Naive thymus-derived CD4-positive, alpha-beta T cell (primary cell): ENCODE results near the gene RYR1. TPM values are rescaled to one million over a fixed set of nuclear protein-coding genes. Genes with fewer than 3 reads are reported as not detected.
"Not testable (repeated sequence)": the region's sequence is repeated elsewhere in the genome, so short reads cannot be mapped to it uniquely, and the experiment has no call there.

ENCODE experiments used
- ATAC-seq: fragments of 150-1000 bp; cut with Tn5 transposase; 2 replicates; pipeline ENCODE4 v1.10.0; 2021; ENCODE audit warnings: mild to moderate bottlenecking, moderate library complexity
- CTCF ChIA-PET: fragments of 350-600 bp; sonication (Branson Sonifier 250); formaldehyde crosslinking; loops from one replicate; lab custom pipeline; 2021; ENCODE audit warnings: antibody characterized with exemption; lab: Charles Lee
- POLR2A ChIA-PET: fragments of 350-600 bp; sonication (Branson Sonifier 250); formaldehyde crosslinking; loops from one replicate; lab custom pipeline; 2021; ENCODE audit warnings: antibody characterized with exemption, inconsistent platforms; lab: Charles Lee
- DNase-seq, 9 donors: peaks; one replicate each; pipeline versions ENCODE4 v3.0.0 to v3.0.0-alpha.2; 2020 to 2022; ENCODE audit warnings: mixed read lengths in 1 of 9
- H3K27ac ChIP-seq: one replicate; pipeline ENCODE4 v1.7.0; 2013; ENCODE audit warnings: mild to moderate bottlenecking, low read depth, low read length, moderate library complexity
- H3K27me3 ChIP-seq, 2 donors: one replicate each; pipeline ENCODE4 v1.7.0; 2013; ENCODE audit warnings: low read length in 2 of 2, mild to moderate bottlenecking in 2 of 2, moderate library complexity in 2 of 2; ENCODE audit not compliant: control insufficient read depth in 2 of 2, insufficient read depth in 2 of 2
- H3K36me3 ChIP-seq, 3 experiments: 1 replicate in 2 of 3; 2 replicates in 1 of 3; pipeline ENCODE4 v1.7.0; 2013; ENCODE audit warnings: low read length in 3 of 3, mild to moderate bottlenecking in 3 of 3, moderate library complexity in 1 of 3; ENCODE audit not compliant: insufficient read depth in 3 of 3, control insufficient read depth in 2 of 3
- H3K4me1 ChIP-seq, 2 donors: one replicate each; pipeline ENCODE4 v1.7.0; 2013; ENCODE audit warnings: low read length in 2 of 2, mild to moderate bottlenecking in 2 of 2, moderate library complexity in 1 of 2; ENCODE audit not compliant: control insufficient read depth in 2 of 2, insufficient read depth in 2 of 2
- H3K4me3 ChIP-seq: 2 replicates; pipeline ENCODE4 v1.7.0; 2013; ENCODE audit warnings: mild to moderate bottlenecking, low read length
- H3K9me3 ChIP-seq, 3 experiments: 1 replicate in 2 of 3; 2 replicates in 1 of 3; pipeline ENCODE4 v1.7.0; 2013; ENCODE audit warnings: low read length in 3 of 3; ENCODE audit not compliant: control insufficient read depth in 2 of 3
- H3K27ac Mint-ChIP-seq, 9 donors: one replicate each; pipeline ENCODE4 v1.8.0; 2020 to 2022; ENCODE audit warnings: mixed read lengths in 9 of 9, mild to moderate bottlenecking in 8 of 9, moderate library complexity in 5 of 9, inconsistent platforms in 2 of 9
- H3K27me3 Mint-ChIP-seq, 5 donors: one replicate each; pipeline ENCODE4 v1.8.0; 2021 to 2022; ENCODE audit warnings: mixed read lengths in 5 of 5, mild to moderate bottlenecking in 1 of 5
- H3K36me3 Mint-ChIP-seq, 5 donors: one replicate each; pipeline ENCODE4 v1.8.0; 2020 to 2022; ENCODE audit warnings: mixed read lengths in 5 of 5, mild to moderate bottlenecking in 3 of 5, inconsistent platforms in 1 of 5
- H3K4me1 Mint-ChIP-seq, 7 donors: one replicate each; pipeline ENCODE4 v1.8.0; 2020 to 2022; ENCODE audit warnings: mixed read lengths in 7 of 7, mild to moderate bottlenecking in 3 of 7, inconsistent platforms in 1 of 7
- H3K4me3 Mint-ChIP-seq, 10 donors: one replicate each; pipeline ENCODE4 v1.8.0; 2020 to 2022; ENCODE audit warnings: mild to moderate bottlenecking in 10 of 10, mixed read lengths in 10 of 10, moderate library complexity in 6 of 10, inconsistent platforms in 2 of 10
- H3K9me3 Mint-ChIP-seq, 11 donors: one replicate each; pipeline ENCODE4 v1.8.0; 2020 to 2022; ENCODE audit warnings: mixed read lengths in 11 of 11, mild to moderate bottlenecking in 4 of 11, inconsistent platforms in 1 of 11, moderate library complexity in 1 of 11
- intact Hi-C, 2 donors: fragments of 100-400 bp; cut with micrococcal nuclease; formaldehyde crosslinking; loops; one replicate each; pipeline ENCODE4 v1.15.1; 2023
- polyA plus RNA-seq, 2 donors: library from polyadenylated mRNA; unstranded; fragments of 300-500 nt; fragmentation: Illumina TruSeq; gene quantifications; one replicate each; pipeline ENCODE4 v1.2.3, GENCODE V29; 2021
- total RNA-seq, 6 experiments: library from RNA in 5 of 6; stranded (reverse) in 5 of 6; gene quantifications; 1 replicate in 5 of 6; 2 replicates in 1 of 6; pipeline ENCODE4 v1.2.3 and lab custom pipeline; 2021 to 2026

The RYR1 gene
- total and polyA plus RNA-seq, 7 experiments from 2014 or later: 0.29 to 2.6 (median 1.7) TPM; not detected in 2

GRCh38 chr19:38402623-38402966 is 30.9 kb upstream of the RYR1 start:
- Histone ChIP-seq H3K27me3 (no peaks in the 10 kb centered on the region), H3K4me3 (peak overlapping the region; percentile 40), H3K36me3 (peaks cover 0 to 25% (median 0%) of the 10 kb centered on the region in 3 experiments), H3K27ac (peak overlapping the region; percentile 77), H3K9me3 (no peaks in the 10 kb centered on the region), H3K4me1 (peaks cover 5 to 8% of the 10 kb centered on the region in 2 donors)
- H3K27ac Mint-ChIP-seq: peak overlapping the region; percentile 79 to 97 (median 95)
- ChIA-PET POLR2A (interaction anchor here (0.7 to 4.0 kb wide), 19 partner anchors 8 to 531 kb away, joined by 3 to 40 read pairs (median 5); partner anchors contain the start of genes ACTN4, CATSPERG, EIF3K and GGN), CTCF (interaction anchor here (0.6 to 2.3 kb wide), 27 partner anchors 9 to 550 kb away, joined by 3 to 18 read pairs (median 3); partner anchors contain the start of genes CATSPERG, EIF3K, GGN and KCNK6)
- peaks cover 0 to 10% (median 3%) of the 10 kb centered on the region in 5 donors for H3K36me3 Mint-ChIP-seq
- DNase-seq: no peak
- intact Hi-C loops: loop anchor here (1.0 to 5.0 kb wide), 13 partner anchors 14 to 1010 kb away; partner anchors contain the start of genes ECH1 (in 1 of the 2), EIF3K (in 1 of the 2), GGN (in 1 of the 2) and PLEKHG2 (in 1 of the 2)
- peak overlapping the region; percentile 79 to 98 (median 90) for H3K4me3 Mint-ChIP-seq
- H3K27me3 Mint-ChIP-seq: peaks cover 0 to 10% (median 0%) of the 10 kb centered on the region in 5 donors
- no peaks in the 10 kb centered on the region for H3K9me3 Mint-ChIP-seq
- ATAC-seq: no peak
- H3K4me1 Mint-ChIP-seq: peaks cover 7 to 21% (median 19%) of the 10 kb centered on the region in 7 donors

GRCh38 chr19:38402967-38403674 is 30.4 kb upstream of the RYR1 start, which contains the start of gene FAM98C:
Gene FAM98C, plus strand, starts transcription at chr19:38403093. Its CDS starts 61 bp downstream, at chr19:38403154.
- Mint-ChIP-seq H3K27me3 (peaks cover 0 to 10% (median 0%) of the 10 kb centered on the region in 5 donors), H3K4me1 (peaks cover 7 to 21% (median 19%) of the 10 kb centered on the region in 7 donors), H3K9me3 (no peaks in the 10 kb centered on the region), H3K27ac (peak within 1 kb of the TSS; percentile 79 to 97 (median 95)), H3K4me3 (peak within 1 kb of the TSS; percentile 79 to 98 (median 90)), H3K36me3 (peaks cover 0 to 11% (median 3%) of the 10 kb centered on the region in 5 donors)
- H3K27ac ChIP-seq: peak within 1 kb of the TSS; percentile 83
- ChIA-PET CTCF (interaction anchor here (0.6 to 2.3 kb wide), 28 partner anchors 10 to 549 kb away, joined by 3 to 18 read pairs (median 3); partner anchors contain the start of genes CATSPERG, EIF3K, GGN and KCNK6), POLR2A (interaction anchor here (0.7 to 4.0 kb wide), 21 partner anchors 9 to 531 kb away, joined by 3 to 40 read pairs (median 5); partner anchors contain the start of genes ACTN4, CATSPERG, EIF3K and GGN)
- H3K4me1 ChIP-seq: peaks cover 5 to 8% of the 10 kb centered on the region in 2 donors
- H3K36me3 ChIP-seq: peaks cover 0 to 28% (median 0%) of the 10 kb centered on the region in 3 experiments
- peak within 1 kb of the TSS; percentile 79 for H3K4me3 ChIP-seq
- no peaks in the 10 kb centered on the region for H3K9me3 ChIP-seq
- ATAC-seq (peak; percentile 98), DNase-seq (peak; percentile 97 to 99 (median 99))
- H3K27me3 ChIP-seq: no peaks in the 10 kb centered on the region
- intact Hi-C loops: loop anchor here (1.0 to 5.0 kb wide), 22 partner anchors 14 to 1009 kb away; partner anchors contain the start of genes GGN (in 2 of the 2), MRPS12 (in 2 of the 2), SARS2 (in 2 of the 2) and SPRED3 (in 2 of the 2)

- DNase-seq (no peak), ATAC-seq (no peak)
- H3K27ac ChIP-seq: no peak overlapping the region
- no peaks in the 10 kb centered on the region for H3K9me3 Mint-ChIP-seq
- H3K4me3 Mint-ChIP-seq: peak overlapping the region; percentile 55 to 96 (median 88)
- H3K27me3 Mint-ChIP-seq: peaks cover 0 to 5% (median 0%) of the 10 kb centered on the region in 5 donors
- H3K36me3 ChIP-seq: peaks cover 0 to 36% (median 0%) of the 10 kb centered on the region in 3 experiments
- H3K27ac Mint-ChIP-seq: peak overlapping the region in 5 of 9 donors; percentile 14 to 65 (median 48)
- H3K4me3 ChIP-seq: no peak overlapping the region
- POLR2A ChIA-PET: interaction anchor here (0.7 to 4.0 kb wide), 4 partner anchors 15 to 526 kb away, joined by 3 to 40 read pairs (median 16); partner anchors contain the start of genes EIF3K, MAP4K1, MRPS12 and PSMD8
- H3K36me3 Mint-ChIP-seq: peaks cover 0 to 13% (median 6%) of the 10 kb centered on the region in 5 donors
- peaks cover 7 to 23% (median 19%) of the 10 kb centered on the region in 7 donors for H3K4me1 Mint-ChIP-seq
- no peaks in the 10 kb centered on the region for H3K9me3 ChIP-seq
- intact Hi-C loops: loop anchor here in 1 of 2 donors (5.0 kb wide), 1 partner anchor 1007 kb away; the partner anchor contains the start of gene PLEKHG2
- peaks cover 5 to 8% of the 10 kb centered on the region in 2 donors for H3K4me1 ChIP-seq
- CTCF ChIA-PET: interaction anchor here (1.0 to 1.2 kb wide), 2 partner anchors 9 to 525 kb away, joined by 3 to 4 read pairs; no protein-coding TSS in a partner anchor
- no peaks in the 10 kb centered on the region for H3K27me3 ChIP-seq
These were observed 28.6 kb upstream of the RYR1 start for GRCh38 chr19:38404858-38405257.

- no peak overlapping the region for H3K27ac ChIP-seq
- peaks cover 0 to 13% (median 6%) of the 10 kb centered on the region in 5 donors for H3K36me3 Mint-ChIP-seq
- peak overlapping the region in 3 of 9 donors; percentile 44 to 48 (median 47) for H3K27ac Mint-ChIP-seq
- no peak for DNase-seq
- peaks cover 0 to 2% (median 0%) of the 10 kb centered on the region in 5 donors for H3K27me3 Mint-ChIP-seq
- POLR2A ChIA-PET: interaction anchor here (0.7 to 3.8 kb wide), 3 partner anchors 16 to 525 kb away, joined by 3 to 29 read pairs (median 3); partner anchors contain the start of genes EIF3K, MAP4K1, MRPS12 and SARS2
- H3K4me1 ChIP-seq: peaks cover 5 to 8% of the 10 kb centered on the region in 2 donors
- no peaks in the 10 kb centered on the region for H3K9me3 ChIP-seq
- no peaks in the 10 kb centered on the region for H3K9me3 Mint-ChIP-seq
- H3K36me3 ChIP-seq: peaks cover 0 to 36% (median 0%) of the 10 kb centered on the region in 3 experiments
- H3K27me3 ChIP-seq: no peaks in the 10 kb centered on the region
- H3K4me3 ChIP-seq: no peak overlapping the region
- intact Hi-C loops: no loop called here
- CTCF ChIA-PET: interaction anchor here (0.8 kb wide), 1 partner anchor 230 kb away, joined by 3 read pairs; no protein-coding TSS in a partner anchor
- H3K4me3 Mint-ChIP-seq: peak overlapping the region in 7 of 10 donors; percentile 42 to 92 (median 55)
- H3K4me1 Mint-ChIP-seq: peaks cover 7 to 23% (median 19%) of the 10 kb centered on the region in 7 donors
- no peak for ATAC-seq
These were observed 28.2 kb upstream of the RYR1 start for GRCh38 chr19:38405276-38405675.

GRCh38 chr19:38409631-38410133 is 23.8 kb upstream of the RYR1 start:
- Histone ChIP-seq H3K9me3 (no peaks in the 10 kb centered on the region), H3K4me3 (no peak overlapping the region), H3K36me3 (peaks cover 0 to 32% (median 0%) of the 10 kb centered on the region in 3 experiments), H3K27ac (no peak overlapping the region), H3K27me3 (no peaks in the 10 kb centered on the region), H3K4me1 (no peaks in the 10 kb centered on the region)
- Mint-ChIP-seq H3K27ac (peak overlapping the region in 2 of 9 donors; percentile 67 to 78), H3K9me3 (no peaks in the 10 kb centered on the region), H3K4me1 (peaks cover 4 to 11% (median 7%) of the 10 kb centered on the region in 7 donors), H3K4me3 (no peak overlapping the region), H3K36me3 (peaks cover 0 to 12% (median 6%) of the 10 kb centered on the region in 5 donors), H3K27me3 (no peaks in the 10 kb centered on the region)
- intact Hi-C loops: no loop called here
- ATAC-seq: no peak
- ChIA-PET CTCF (no interaction called here), POLR2A (no interaction called here)
- DNase-seq: no peak

- H3K4me1 ChIP-seq, DNase-seq, H3K4me3 Mint-ChIP-seq, H3K27me3 Mint-ChIP-seq, H3K4me3 ChIP-seq, H3K9me3 ChIP-seq, H3K27me3 ChIP-seq, ATAC-seq, H3K4me1 Mint-ChIP-seq, H3K36me3 Mint-ChIP-seq, H3K27ac ChIP-seq, H3K9me3 Mint-ChIP-seq, intact Hi-C loops, POLR2A ChIA-PET: not testable (repeated sequence)
- CTCF ChIA-PET: interaction anchor here (0.6 kb wide), 1 partner anchor 105 kb away, joined by 3 read pairs; no protein-coding TSS in a partner anchor
- peaks cover 0 to 25% (median 0%) of the 10 kb centered on the region in 3 experiments for H3K36me3 ChIP-seq
- H3K27ac Mint-ChIP-seq: peak overlapping the region in 1 of 9 donors; percentile 46
These were observed 23.1 kb upstream of the RYR1 start for GRCh38 chr19:38410407-38410806.
